MCF 10A (cell line): ENCODE results near the gene CTNNA2. TPM values are rescaled to one million over a fixed set of nuclear protein-coding genes. Genes with fewer than 3 reads are reported as not detected.
"Not testable (repeated sequence)": the region's sequence is repeated elsewhere in the genome, so short reads cannot be mapped to it uniquely, and the experiment has no call there.

Experiments used
- BruUV-seq: library from RNA; stranded (reverse); fragments of 400-500 nt; replicated peaks from 2 replicates; lab custom pipeline; 2021; lab: Mats Ljungman, UMichigan
- CTCF ChIA-PET: fragments of 300-600 bp; sonication (Branson Sonifier 250); formaldehyde crosslinking; extraction: SDS; loops from one replicate; lab custom pipeline; 2021; ENCODE audit warnings: antibody characterized with exemption, inconsistent platforms; lab: Yijun Ruan, JAX
- POLR2A ChIA-PET: fragments of 300-600, 350-650 bp; sonication (Branson Sonifier 250); formaldehyde crosslinking; extraction: SDS; loops from one replicate; lab custom pipeline; 2020; ENCODE audit warnings: antibody characterized with exemption, inconsistent platforms; lab: Yijun Ruan, JAX
- DNase-seq: peaks from one replicate; pipeline ENCODE4 v3.0.0-alpha.2; 2018; ENCODE audit not compliant: unreplicated experiment
- H3K27ac Mint-ChIP-seq: one replicate; pipeline ENCODE4 v1.8.0; 2022; ENCODE audit warnings: mild to moderate bottlenecking, low read depth, mixed read lengths; ENCODE audit not compliant: unreplicated experiment
- H3K27me3 Mint-ChIP-seq: one replicate; pipeline ENCODE4 v1.8.0; 2022; ENCODE audit warnings: mixed read lengths; ENCODE audit not compliant: insufficient read depth, unreplicated experiment
- H3K36me3 Mint-ChIP-seq: one replicate; pipeline ENCODE4 v1.8.0; 2022; ENCODE audit warnings: mild to moderate bottlenecking, moderate library complexity, mixed read lengths; ENCODE audit not compliant: insufficient read depth, unreplicated experiment
- H3K4me1 Mint-ChIP-seq: one replicate; pipeline ENCODE4 v1.8.0; 2022; ENCODE audit warnings: mixed read lengths; ENCODE audit not compliant: insufficient read depth, unreplicated experiment
- H3K4me3 Mint-ChIP-seq: one replicate; pipeline ENCODE4 v1.8.0; 2022; ENCODE audit warnings: mild to moderate bottlenecking, moderate library complexity, mixed read lengths; ENCODE audit not compliant: unreplicated experiment
- H3K9me3 Mint-ChIP-seq: one replicate; pipeline ENCODE4 v1.8.0; 2022; ENCODE audit warnings: mixed read lengths; ENCODE audit not compliant: unreplicated experiment
- intact Hi-C: fragments of 100-400 bp; cut with micrococcal nuclease; formaldehyde crosslinking; loops from 2 replicates; pipeline ENCODE4 v1.14.1; 2022
- total RNA-seq: library from RNA; stranded (reverse); gene quantifications from 2 replicates; pipeline ENCODE4 v1.2.3, GENCODE V29; 2022
- TF ChIP-seq, protein P1 (sequence below): fragments of 200-600 bp; IDR thresholded peaks from one replicate; pipeline ENCODE4 v1.8.0; 2022; ENCODE audit warnings: antibody characterized with exemption, mild to moderate bottlenecking; ENCODE audit not compliant: unreplicated experiment

CTNNA2 gene
- total RNA-seq, 1 experiment from 2014 or later, result not detected

DNA sequence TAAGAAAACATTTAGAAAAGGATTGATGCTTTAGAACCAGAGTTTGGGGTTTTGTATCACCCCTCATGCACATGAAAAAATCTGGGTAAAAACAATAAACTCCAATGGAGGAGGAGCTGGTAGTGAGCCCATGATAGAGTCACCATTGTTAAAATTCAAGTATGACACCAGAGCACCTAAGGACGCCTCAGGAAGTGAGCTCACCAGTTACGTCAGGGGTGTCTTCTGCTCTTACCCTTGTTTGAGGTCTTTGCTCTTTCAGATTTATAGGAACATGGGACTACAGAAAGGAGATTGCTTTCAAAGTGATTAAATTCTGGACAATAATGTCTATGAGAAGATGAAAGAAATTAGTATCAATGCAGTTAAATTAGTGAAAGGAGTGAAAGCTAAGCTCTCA is 685.2 kb downstream of the CTNNA2 start:
- no TSS peak for BruUV-seq
- no peak overlapping the region for H3K4me3 Mint-ChIP-seq
- TF ChIP-seq, protein P1, sequence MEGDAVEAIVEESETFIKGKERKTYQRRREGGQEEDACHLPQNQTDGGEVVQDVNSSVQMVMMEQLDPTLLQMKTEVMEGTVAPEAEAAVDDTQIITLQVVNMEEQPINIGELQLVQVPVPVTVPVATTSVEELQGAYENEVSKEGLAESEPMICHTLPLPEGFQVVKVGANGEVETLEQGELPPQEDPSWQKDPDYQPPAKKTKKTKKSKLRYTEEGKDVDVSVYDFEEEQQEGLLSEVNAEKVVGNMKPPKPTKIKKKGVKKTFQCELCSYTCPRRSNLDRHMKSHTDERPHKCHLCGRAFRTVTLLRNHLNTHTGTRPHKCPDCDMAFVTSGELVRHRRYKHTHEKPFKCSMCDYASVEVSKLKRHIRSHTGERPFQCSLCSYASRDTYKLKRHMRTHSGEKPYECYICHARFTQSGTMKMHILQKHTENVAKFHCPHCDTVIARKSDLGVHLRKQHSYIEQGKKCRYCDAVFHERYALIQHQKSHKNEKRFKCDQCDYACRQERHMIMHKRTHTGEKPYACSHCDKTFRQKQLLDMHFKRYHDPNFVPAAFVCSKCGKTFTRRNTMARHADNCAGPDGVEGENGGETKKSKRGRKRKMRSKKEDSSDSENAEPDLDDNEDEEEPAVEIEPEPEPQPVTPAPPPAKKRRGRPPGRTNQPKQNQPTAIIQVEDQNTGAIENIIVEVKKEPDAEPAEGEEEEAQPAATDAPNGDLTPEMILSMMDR, result no peak
- no peaks in the 10 kb centered on the region for H3K36me3 Mint-ChIP-seq
- CTCF ChIA-PET, result interaction anchor here (0.8 kb wide), 1 partner anchor 143 kb away, joined by 4 read pairs; no protein-coding TSS in a partner anchor
- intact Hi-C loops, result no loop called here
- no peak overlapping the region for H3K27ac Mint-ChIP-seq
- H3K4me1 Mint-ChIP-seq, result peaks cover 5% of the 10 kb centered on the region
- no peaks in the 10 kb centered on the region for H3K27me3 Mint-ChIP-seq
- peaks cover 8% of the 10 kb centered on the region for H3K9me3 Mint-ChIP-seq
- DNase-seq, result no peak
- POLR2A ChIA-PET, result no interaction called here

DNA sequence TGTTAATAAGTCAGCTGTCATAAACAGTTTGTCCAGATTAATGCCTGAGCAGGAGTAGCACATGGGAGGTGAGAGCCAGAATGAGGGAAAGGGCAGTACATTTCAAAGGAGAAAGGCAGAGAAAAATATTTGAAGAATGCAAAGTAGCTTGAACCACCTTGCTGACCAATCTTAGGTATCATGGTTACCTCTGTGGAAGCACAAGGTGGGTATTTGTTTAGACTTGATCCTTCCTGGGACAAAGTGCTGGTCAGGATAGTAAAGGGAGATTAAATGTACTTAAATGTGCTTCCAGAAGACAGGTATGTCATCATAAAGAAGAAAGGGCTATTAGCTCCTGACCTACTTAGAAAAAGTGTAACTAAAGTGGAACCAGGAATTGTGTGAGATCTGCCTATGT is 686.7 kb downstream of the CTNNA2 start:
- no peak for DNase-seq
- Mint-ChIP-seq H3K4me1 (peaks cover 5% of the 10 kb centered on the region), H3K36me3 (no peaks in the 10 kb centered on the region), H3K27me3 (no peaks in the 10 kb centered on the region), H3K4me3 (no peak overlapping the region), H3K27ac (no peak overlapping the region), H3K9me3 (peaks cover 8% of the 10 kb centered on the region)
- TF ChIP-seq, protein P1, result no peak
- POLR2A ChIA-PET, result no interaction called here
- no TSS peak for BruUV-seq
- intact Hi-C loops, result no loop called here
- CTCF ChIA-PET, result interaction anchor here (0.7 kb wide), 1 partner anchor 305 kb away, joined by 4 read pairs; no protein-coding TSS in a partner anchor

DNA sequence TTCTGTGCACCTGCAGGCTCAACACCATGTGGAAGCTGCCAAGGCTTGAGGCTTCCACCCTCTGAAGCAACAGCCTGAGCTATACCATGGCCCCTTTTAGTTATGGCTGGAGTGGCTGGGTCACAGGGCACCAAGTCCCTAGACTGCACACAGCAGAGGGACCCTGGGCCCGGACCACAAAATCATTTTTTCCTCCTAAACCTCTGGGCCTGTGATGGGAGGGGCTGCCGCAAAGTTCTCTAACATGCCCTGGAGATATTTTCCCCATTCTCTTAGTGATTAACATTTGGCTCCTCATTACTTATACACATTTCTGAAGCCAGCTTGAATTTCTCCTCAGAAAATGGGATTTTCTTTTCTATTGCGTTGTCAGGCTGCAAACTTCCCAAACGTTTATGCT is 691.1 kb downstream of the CTNNA2 start:
- intact Hi-C loops, H3K4me3 Mint-ChIP-seq, H3K27me3 Mint-ChIP-seq, H3K36me3 Mint-ChIP-seq, H3K27ac Mint-ChIP-seq, POLR2A ChIA-PET, H3K9me3 Mint-ChIP-seq, BruUV-seq, DNase-seq: not testable (repeated sequence)
- CTCF ChIA-PET, result interaction anchor here (0.6 kb wide), 1 partner anchor 131 kb away, joined by 4 read pairs; no protein-coding TSS in a partner anchor
- H3K4me1 Mint-ChIP-seq, result peaks cover 13% of the 10 kb centered on the region

- POLR2A ChIA-PET, result no interaction called here
- CTCF ChIA-PET, result interaction anchor here (0.8 kb wide), 1 partner anchor 33 kb away, joined by 4 read pairs; no protein-coding TSS in a partner anchor
Observed at GRCh38 chr2:80205498-80205897, 692.6 kb downstream of the CTNNA2 start.

More at GRCh38 chr2:80205498-80205897, 692.6 kb downstream of the CTNNA2 start:
- TF ChIP-seq, protein P1, result no peak
- no peak overlapping the region for H3K4me3 Mint-ChIP-seq
- H3K36me3 Mint-ChIP-seq, result no peaks in the 10 kb centered on the region
- no TSS peak for BruUV-seq
- H3K27ac Mint-ChIP-seq, result no peak overlapping the region
- no peaks in the 10 kb centered on the region for H3K27me3 Mint-ChIP-seq
- peaks cover 8% of the 10 kb centered on the region for H3K9me3 Mint-ChIP-seq
- peaks cover 8% of the 10 kb centered on the region for H3K4me1 Mint-ChIP-seq
- no peak for DNase-seq
- intact Hi-C loops, result no loop called here
